Caco-2 (cell line): ENCODE results near the gene TVP23A. TPM values are rescaled to one million over a fixed set of nuclear protein-coding genes. Genes with fewer than 3 reads are reported as not detected.

Experiments
- BruUV-seq: library from RNA; stranded (reverse); fragments of 400-500 nt; replicated peaks from 2 replicates; lab custom pipeline; 2021; lab: Mats Ljungman, UMichigan
- CTCF ChIA-PET: fragments of 300-600 bp; sonication (Branson Sonifier 250); formaldehyde crosslinking; loops from one replicate; lab custom pipeline; 2022; ENCODE audit warnings: antibody characterized with exemption; lab: Charles Lee
- POLR2A ChIA-PET: fragments of 300-600 bp; sonication (Branson Sonifier 250); formaldehyde crosslinking; loops from one replicate; lab custom pipeline; 2022; ENCODE audit warnings: antibody characterized with exemption; lab: Charles Lee
- DNase-seq, 2 experiments: peaks; one replicate each; pipeline versions ENCODE4 v3.0.0 to v3.0.0-alpha.2; 2020 to 2022
- H3K27me3 ChIP-seq: replicated peaks from 2 replicates; pipeline ENCODE4 v1.6.0; 2011; ENCODE audit warnings: low read length; ENCODE audit not compliant: control insufficient read depth, insufficient read depth
- H3K36me3 ChIP-seq: 2 replicates; pipeline ENCODE4 v1.5.1; 2011; ENCODE audit warnings: low read length; ENCODE audit not compliant: control insufficient read depth, insufficient read depth
- H3K4me1 ChIP-seq: fragments of 250-450 bp; sonication (Bioruptor Pico); 2 replicates; pipeline ENCODE4 v1.5.1; 2020; ENCODE audit warnings: mild to moderate bottlenecking
- H3K4me3 ChIP-seq: 2 replicates; pipeline ENCODE4 v1.5.1; 2011; ENCODE audit warnings: low read depth, mild to moderate bottlenecking, control low read depth, low read length
- H3K9me3 ChIP-seq: fragments of 250-450 bp; sonication (Bioruptor Pico); 2 replicates; pipeline ENCODE4 v1.5.1; 2020; ENCODE audit warnings: mild to moderate bottlenecking, moderate library complexity
- H3K27ac Mint-ChIP-seq: one replicate; pipeline ENCODE4 v1.8.0; 2022; ENCODE audit warnings: mixed read lengths; ENCODE audit not compliant: unreplicated experiment
- H3K27me3 Mint-ChIP-seq: one replicate; pipeline ENCODE4 v1.8.0; 2022; ENCODE audit warnings: mixed read lengths; ENCODE audit not compliant: insufficient read depth, unreplicated experiment
- H3K36me3 Mint-ChIP-seq: one replicate; pipeline ENCODE4 v1.8.0; 2022; ENCODE audit warnings: mild to moderate bottlenecking, mixed read lengths; ENCODE audit not compliant: insufficient read depth, unreplicated experiment
- H3K4me1 Mint-ChIP-seq: one replicate; pipeline ENCODE4 v1.8.0; 2022; ENCODE audit warnings: low read depth, mixed read lengths; ENCODE audit not compliant: unreplicated experiment
- H3K4me3 Mint-ChIP-seq: one replicate; pipeline ENCODE4 v1.8.0; 2022; ENCODE audit warnings: mild to moderate bottlenecking, moderate library complexity, mixed read lengths; ENCODE audit not compliant: unreplicated experiment
- H3K9me3 Mint-ChIP-seq: one replicate; pipeline ENCODE4 v1.8.0; 2022; ENCODE audit warnings: mixed read lengths; ENCODE audit not compliant: unreplicated experiment
- CTCF ChIP-seq, 2 experiments: fragments of 200-600 bp in 1 of 2; IDR thresholded peaks; 1 replicate in 1 of 2; 2 replicates in 1 of 2; pipeline versions ENCODE4 v1.5.1 to v1.8.0; 2011 to 2022; ENCODE audit warnings: antibody characterized with exemption in 1 of 2, control low read depth in 1 of 2, inconsistent platforms in 1 of 2, low read depth in 1 of 2, low read length in 1 of 2, mild to moderate bottlenecking in 1 of 2, moderate library complexity in 1 of 2; ENCODE audit not compliant: insufficient read depth in 1 of 2, severe bottlenecking in 1 of 2, unreplicated experiment in 1 of 2
- intact Hi-C: fragments of 100-400 bp; cut with micrococcal nuclease; formaldehyde crosslinking; loops from one replicate; pipeline ENCODE4 v1.10.0; 2022; ENCODE audit not compliant: unreplicated experiment
- total RNA-seq: library from RNA; stranded (reverse); gene quantifications from 2 replicates; pipeline ENCODE4 v1.2.3, GENCODE V29; 2022

Gene TVP23A
- total RNA-seq, 1 experiment from 2014 or later, result not detected

GRCh38 chr16:10859020-10859419 is 40.4 kb upstream of the TVP23A start:
- no peak overlapping the region for H3K27ac Mint-ChIP-seq
- H3K36me3 Mint-ChIP-seq, result peaks cover 7% of the 10 kb centered on the region
- DNase-seq, result no peak
- no peaks in the 10 kb centered on the region for H3K27me3 Mint-ChIP-seq
- ChIA-PET CTCF (no interaction called here), POLR2A (no interaction called here)
- no peaks in the 10 kb centered on the region for H3K9me3 ChIP-seq
- H3K4me3 ChIP-seq, result no peak overlapping the region
- TF ChIP-seq CTCF (IDR thresholded peaks at IDR 0.05; ENCODE audit: insufficient read depth in 1 of 2, low read depth in 1 of 2, low read length in 1 of 2, severe bottlenecking in 1 of 2, unreplicated experiment in 1 of 2), result no peak
- no peak overlapping the region for H3K4me3 Mint-ChIP-seq
- peaks cover 15% of the 10 kb centered on the region; the same call in 1 of the 2 replicates for H3K4me1 ChIP-seq
- H3K36me3 ChIP-seq, result no peaks in the 10 kb centered on the region
- intact Hi-C loops, result no loop called here
- BruUV-seq, result no TSS peak
- peaks cover 12% of the 10 kb centered on the region for H3K9me3 Mint-ChIP-seq
- no peaks in the 10 kb centered on the region for H3K27me3 ChIP-seq
- H3K4me1 Mint-ChIP-seq, result peaks cover 17% of the 10 kb centered on the region

- intact Hi-C loops, result no loop called here
- peaks cover 15% of the 10 kb centered on the region; the same call in 1 of the 2 replicates for H3K4me1 ChIP-seq
- Mint-ChIP-seq H3K27ac (peak overlapping the region; percentile 52), H3K36me3 (peaks cover 7% of the 10 kb centered on the region), H3K4me1 (peaks cover 17% of the 10 kb centered on the region), H3K9me3 (peaks cover 12% of the 10 kb centered on the region), H3K27me3 (no peaks in the 10 kb centered on the region), H3K4me3 (no peak overlapping the region)
- peak; percentile 24 to 45 for DNase-seq
- no peaks in the 10 kb centered on the region for H3K27me3 ChIP-seq
- POLR2A ChIA-PET, result no interaction called here
- H3K9me3 ChIP-seq, result no peaks in the 10 kb centered on the region
- H3K36me3 ChIP-seq, result no peaks in the 10 kb centered on the region
- H3K4me3 ChIP-seq, result no peak overlapping the region
- no peak for TF ChIP-seq CTCF (IDR thresholded peaks at IDR 0.05; ENCODE audit: insufficient read depth in 1 of 2, low read depth in 1 of 2, low read length in 1 of 2, severe bottlenecking in 1 of 2, unreplicated experiment in 1 of 2)
- CTCF ChIA-PET, result no interaction called here
- BruUV-seq, result no TSS peak
Measured at GRCh38 chr16:10858203-10858602, 39.6 kb upstream of the TVP23A start.

- Histone ChIP-seq H3K9me3 (no peaks in the 10 kb centered on the region), H3K36me3 (no peaks in the 10 kb centered on the region), H3K4me1 (peaks cover 15% of the 10 kb centered on the region; the same call in 1 of the 2 replicates), H3K27me3 (no peaks in the 10 kb centered on the region), H3K4me3 (no peak overlapping the region)
- ChIA-PET CTCF (no interaction called here), POLR2A (no interaction called here)
- no peak overlapping the region for H3K4me3 Mint-ChIP-seq
- H3K9me3 Mint-ChIP-seq, result peaks cover 12% of the 10 kb centered on the region
- DNase-seq, result no peak
- no peak overlapping the region for H3K27ac Mint-ChIP-seq
- peaks cover 7% of the 10 kb centered on the region for H3K36me3 Mint-ChIP-seq
- peaks cover 17% of the 10 kb centered on the region for H3K4me1 Mint-ChIP-seq
- no TSS peak for BruUV-seq
- no peaks in the 10 kb centered on the region for H3K27me3 Mint-ChIP-seq
- intact Hi-C loops, result no loop called here
- TF ChIP-seq CTCF (IDR thresholded peaks at IDR 0.05; ENCODE audit: insufficient read depth in 1 of 2, low read depth in 1 of 2, low read length in 1 of 2, severe bottlenecking in 1 of 2, unreplicated experiment in 1 of 2), result no peak
Measured at GRCh38 chr16:10856042-10856441, 37.4 kb upstream of the TVP23A start.
